ENCODE results near the gene PCMT1. TPM values are rescaled to one million over a fixed set of nuclear protein-coding genes. Genes with fewer than 3 reads are reported as not detected.

Gene PCMT1
- total RNA-seq, 4 donors from 2014 or later = 25.8 to 97.3 (median 64.4) TPM

DNA sequence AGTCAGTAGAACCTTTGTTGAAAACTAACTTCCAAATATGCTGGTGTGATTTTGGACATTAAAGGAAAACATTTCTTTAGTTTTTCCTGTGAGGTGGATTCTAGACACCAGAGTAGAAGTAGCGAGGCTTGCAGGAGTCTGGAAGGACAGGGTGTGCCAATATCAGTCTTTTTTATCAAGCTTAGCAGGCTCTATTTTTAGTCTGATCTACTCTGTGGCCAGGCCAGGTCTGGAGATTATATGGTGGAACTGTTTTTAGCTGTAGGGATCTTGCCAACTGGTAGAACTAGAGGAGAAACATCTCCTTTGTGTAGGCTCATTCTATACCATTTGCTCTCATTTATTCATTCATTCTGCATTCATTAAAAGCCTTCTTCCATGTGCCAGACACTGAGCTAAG lies 72.0 kb downstream of the PCMT1 start:
- Histone ChIP-seq H3K4me3 (no peak overlapping the region), H3K36me3 (peaks cover 0 to 7% (median 0%) of the 10 kb centered on the region in 4 donors), H3K9me3 (no peaks in the 10 kb centered on the region), H3K27ac (no peak overlapping the region), H3K27me3 (no peaks in the 10 kb centered on the region), H3K4me1 (no peaks in the 10 kb centered on the region)
- TF ChIP-seq POLR2A (IDR thresholded peaks at IDR 0.05) (no peak), POLR2AphosphoS5 (IDR thresholded peaks at IDR 0.05) (no peak), EP300 (IDR thresholded peaks at IDR 0.05; ENCODE audit: low read depth) (no peak)
- TF ChIP-seq, protein P1, sequence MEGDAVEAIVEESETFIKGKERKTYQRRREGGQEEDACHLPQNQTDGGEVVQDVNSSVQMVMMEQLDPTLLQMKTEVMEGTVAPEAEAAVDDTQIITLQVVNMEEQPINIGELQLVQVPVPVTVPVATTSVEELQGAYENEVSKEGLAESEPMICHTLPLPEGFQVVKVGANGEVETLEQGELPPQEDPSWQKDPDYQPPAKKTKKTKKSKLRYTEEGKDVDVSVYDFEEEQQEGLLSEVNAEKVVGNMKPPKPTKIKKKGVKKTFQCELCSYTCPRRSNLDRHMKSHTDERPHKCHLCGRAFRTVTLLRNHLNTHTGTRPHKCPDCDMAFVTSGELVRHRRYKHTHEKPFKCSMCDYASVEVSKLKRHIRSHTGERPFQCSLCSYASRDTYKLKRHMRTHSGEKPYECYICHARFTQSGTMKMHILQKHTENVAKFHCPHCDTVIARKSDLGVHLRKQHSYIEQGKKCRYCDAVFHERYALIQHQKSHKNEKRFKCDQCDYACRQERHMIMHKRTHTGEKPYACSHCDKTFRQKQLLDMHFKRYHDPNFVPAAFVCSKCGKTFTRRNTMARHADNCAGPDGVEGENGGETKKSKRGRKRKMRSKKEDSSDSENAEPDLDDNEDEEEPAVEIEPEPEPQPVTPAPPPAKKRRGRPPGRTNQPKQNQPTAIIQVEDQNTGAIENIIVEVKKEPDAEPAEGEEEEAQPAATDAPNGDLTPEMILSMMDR (IDR thresholded peaks at IDR 0.05) = no peak
- in situ Hi-C loops (cut with MboI; ENCODE audit: low pct_ligation_motif_present in 1 of 4, low pct_unique_long_range_greater_than_20kb in 1 of 4, low sequenced_read_pairs in 3 of 4) (no loop called here), intact Hi-C loops (cut with DNase I; ENCODE audit: low total_unique reads) (no loop called here)
- WGBS, 2 donors (ENCODE audit: low coverage in 1 of 2) = 89 to 100% methylated on average over 1 of the region's 1 CpG
- DNase-seq = no peak

DNA sequence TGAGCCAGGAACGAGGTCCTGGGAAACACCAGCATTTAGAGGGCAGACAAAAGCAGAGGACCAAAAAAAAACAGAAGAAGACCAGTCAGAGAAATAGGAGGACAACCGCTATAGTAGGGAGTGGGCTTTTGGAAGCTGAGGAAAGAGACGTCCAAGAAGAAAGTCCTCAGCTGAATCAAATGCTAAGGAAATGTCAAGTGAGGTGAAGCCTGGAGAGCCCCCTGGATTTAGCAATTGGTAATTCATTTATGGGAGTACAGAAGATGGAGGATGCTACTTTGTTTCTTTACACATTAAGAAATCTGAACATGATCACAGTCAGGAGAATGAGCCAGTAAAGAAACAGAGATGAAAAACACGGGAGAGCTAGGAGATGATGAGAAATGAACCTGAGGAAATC lies 73.5 kb downstream of the PCMT1 start:
- TF ChIP-seq POLR2AphosphoS5 (IDR thresholded peaks at IDR 0.05) (no peak), EP300 (IDR thresholded peaks at IDR 0.05; ENCODE audit: low read depth) (no peak), POLR2A (IDR thresholded peaks at IDR 0.05) (no peak)
- TF ChIP-seq, protein P1 (IDR thresholded peaks at IDR 0.05) = no peak
- 83 to 94% methylated on average over 4 of the region's 4 CpGs for WGBS, 2 donors (ENCODE audit: low coverage in 1 of 2)
- no peaks in the 10 kb centered on the region for H3K9me3 ChIP-seq
- in situ Hi-C loops (cut with MboI; ENCODE audit: low pct_ligation_motif_present in 1 of 4, low pct_unique_long_range_greater_than_20kb in 1 of 4, low sequenced_read_pairs in 3 of 4) = no loop called here
- H3K27ac ChIP-seq = no peak overlapping the region
- H3K36me3 ChIP-seq = peaks cover 0 to 7% (median 0%) of the 10 kb centered on the region in 4 donors
- no peak overlapping the region for H3K4me3 ChIP-seq
- DNase-seq = no peak
- intact Hi-C loops (cut with DNase I; ENCODE audit: low total_unique reads) = no loop called here
- H3K4me1 ChIP-seq = no peaks in the 10 kb centered on the region
- H3K27me3 ChIP-seq = no peaks in the 10 kb centered on the region

- H3K36me3 ChIP-seq = peaks cover 0 to 7% (median 0%) of the 10 kb centered on the region in 4 donors
- no peak overlapping the region for H3K27ac ChIP-seq
- no peaks in the 10 kb centered on the region for H3K9me3 ChIP-seq
- WGBS, 2 donors (ENCODE audit: low coverage in 1 of 2) = 67 to 76% methylated on average over 4 of the region's 4 CpGs
- no peaks in the 10 kb centered on the region for H3K27me3 ChIP-seq
- H3K4me1 ChIP-seq = no peaks in the 10 kb centered on the region
- DNase-seq = no peak
- TF ChIP-seq POLR2A (IDR thresholded peaks at IDR 0.05) (no peak), EP300 (IDR thresholded peaks at IDR 0.05; ENCODE audit: low read depth) (no peak), POLR2AphosphoS5 (IDR thresholded peaks at IDR 0.05) (no peak)
- TF ChIP-seq, protein P1 (IDR thresholded peaks at IDR 0.05) = no peak
- intact Hi-C loops (cut with DNase I; ENCODE audit: low total_unique reads) = no loop called here
- no peak overlapping the region for H3K4me3 ChIP-seq
- in situ Hi-C loops (cut with MboI; ENCODE audit: low pct_ligation_motif_present in 1 of 4, low pct_unique_long_range_greater_than_20kb in 1 of 4, low sequenced_read_pairs in 3 of 4) = loop anchor here in 2 of 4 donors (25.0 kb wide), 1 partner anchor 187 kb away; no protein-coding TSS in a partner anchor
Observed at GRCh38 chr6:149825292-149825691, 75.8 kb downstream of the PCMT1 start.

- Histone ChIP-seq H3K4me1 (no peaks in the 10 kb centered on the region), H3K36me3 (peaks cover 0 to 4% (median 0%) of the 10 kb centered on the region in 4 donors), H3K9me3 (no peaks in the 10 kb centered on the region), H3K27ac (no peak overlapping the region), H3K27me3 (no peaks in the 10 kb centered on the region), H3K4me3 (no peak overlapping the region)
- in situ Hi-C loops (cut with MboI; ENCODE audit: low pct_ligation_motif_present in 1 of 4, low pct_unique_long_range_greater_than_20kb in 1 of 4, low sequenced_read_pairs in 3 of 4) = loop anchor here in 2 of 4 donors (5.0 to 25.0 kb wide), 3 partner anchors 91 to 181 kb away; partner anchors contain the start of gene RAET1G (in 1 of the 2)
- TF ChIP-seq, protein P1 (IDR thresholded peaks at IDR 0.05) = no peak
- TF ChIP-seq EP300 (IDR thresholded peaks at IDR 0.05; ENCODE audit: low read depth) (no peak), POLR2A (IDR thresholded peaks at IDR 0.05) (no peak), POLR2AphosphoS5 (IDR thresholded peaks at IDR 0.05) (no peak)
- intact Hi-C loops (cut with DNase I; ENCODE audit: low total_unique reads) = no loop called here
- DNase-seq = no peak
- 85 to 89% methylated on average over 6 to 7 of the region's 7 CpGs for WGBS, 2 donors (ENCODE audit: low coverage in 1 of 2)
Observed at GRCh38 chr6:149830731-149831307, 81.3 kb downstream of the PCMT1 start.

Data from transverse colon (tissue), 4 donors.